Keratinocyte (primary cell): ENCODE results near the gene CHD3. TPM values are rescaled to one million over a fixed set of nuclear protein-coding genes. Genes with fewer than 3 reads are reported as not detected.

Experiments used
- DNase-seq: peaks from one replicate; pipeline ENCODE4 v3.0.0-alpha.2; 2011; ENCODE audit warnings: low read depth, missing footprints, low spot score
- FAIRE-seq: peaks from 2 replicates; lab custom pipeline; 2011; peaks lifted over from hg19 to GRCh38; lab: Jason Lieb, UNC
- H2AFZ ChIP-seq: 2 replicates; pipeline ENCODE4 v1.6.0; 2012; ENCODE audit warnings: low read length, control low read depth, inconsistent platforms; ENCODE audit not compliant: control insufficient read depth
- H3K27ac ChIP-seq: 2 replicates; pipeline ENCODE4 v1.5.1; 2011; ENCODE audit warnings: low read length; ENCODE audit not compliant: control insufficient read depth, insufficient read depth
- H3K27me3 ChIP-seq: 3 replicates; pipeline ENCODE4 v1.6.0; 2011; ENCODE audit warnings: low read length; ENCODE audit not compliant: control insufficient read depth, insufficient read depth; ENCODE audit errors: extremely low read depth
- H3K36me3 ChIP-seq, 2 experiments: 2 replicates in 1 of 2; 3 replicates in 1 of 2; pipeline ENCODE4 v1.5.1; 2011; ENCODE audit warnings: low read length in 2 of 2, mild to moderate bottlenecking in 1 of 2; ENCODE audit not compliant: control insufficient read depth in 2 of 2, insufficient read depth in 2 of 2; ENCODE audit errors: extremely low read depth in 1 of 2
- H3K4me1 ChIP-seq: 3 replicates; pipeline ENCODE4 v1.5.1; 2011; ENCODE audit warnings: low read length; ENCODE audit not compliant: control insufficient read depth, insufficient read depth; ENCODE audit errors: extremely low read depth
- H3K4me2 ChIP-seq: 3 replicates; pipeline ENCODE4 v1.6.0; 2011; ENCODE audit warnings: low read depth, low read length; ENCODE audit not compliant: control insufficient read depth, insufficient read depth; ENCODE audit errors: extremely low read depth
- H3K4me3 ChIP-seq, 3 experiments: fragments of 200-600 bp in 1 of 3; sonication (generic) in 1 of 3; 2 replicates in 2 of 3; 3 replicates in 1 of 3; pipeline ENCODE4 v1.5.1; 2011 to 2016; ENCODE audit warnings: low read length in 3 of 3, mild to moderate bottlenecking in 3 of 3, control low read depth in 2 of 3, inconsistent platforms in 1 of 3, low read depth in 1 of 3, mixed read lengths in 1 of 3, mixed run types in 1 of 3, moderate library complexity in 1 of 3; ENCODE audit not compliant: control insufficient read depth in 2 of 3, insufficient read depth in 2 of 3; ENCODE audit errors: extremely low read depth in 1 of 3
- H3K79me2 ChIP-seq: 2 replicates; pipeline ENCODE4 v1.6.0; 2012; ENCODE audit warnings: low read length; ENCODE audit not compliant: control insufficient read depth, insufficient read depth
- H3K9ac ChIP-seq: 3 replicates; pipeline ENCODE4 v1.6.0; 2011; ENCODE audit warnings: low read length; ENCODE audit not compliant: control insufficient read depth, insufficient read depth; ENCODE audit errors: extremely low read depth
- H3K9me1 ChIP-seq: 3 replicates; pipeline ENCODE4 v1.6.0; 2011; ENCODE audit warnings: low read length; ENCODE audit not compliant: control insufficient read depth, insufficient read depth; ENCODE audit errors: extremely low read depth
- H3K9me3 ChIP-seq: 2 replicates; pipeline ENCODE4 v1.5.1; 2012; ENCODE audit warnings: low read depth, low read length; ENCODE audit not compliant: control insufficient read depth
- H4K20me1 ChIP-seq: 3 replicates; pipeline ENCODE4 v1.6.0; 2011; ENCODE audit warnings: low read length; ENCODE audit not compliant: control insufficient read depth, insufficient read depth; ENCODE audit errors: extremely low read depth
- CTCF ChIP-seq, 3 experiments: IDR thresholded peaks in 1 of 3; conservative IDR thresholded peaks in 1 of 3; optimal IDR thresholded peaks in 1 of 3; 2 replicates in 2 of 3; 3 replicates in 1 of 3; pipeline versions ENCODE3 to v1.5.1; 2011; ENCODE audit warnings: low read length in 3 of 3, mild to moderate bottlenecking in 3 of 3, moderate library complexity in 2 of 3, control low read depth in 1 of 3, inconsistent platforms in 1 of 3; ENCODE audit not compliant: insufficient read depth in 2 of 3; ENCODE audit errors: extremely low read depth in 1 of 3
- EZH2 ChIP-seq: IDR thresholded peaks from one replicate; pipeline ENCODE4 v1.6.1; 2012; ENCODE audit warnings: inconsistent platforms, mild to moderate bottlenecking, low read length, moderate library complexity
- dilution Hi-C: fragments of 300-500 bp; cut with MboI; formaldehyde crosslinking; loops from one replicate; pipeline ENCODE4 v1.7.0; 2020; ENCODE audit warnings: low sequenced_read_pairs; ENCODE audit not compliant: extremely low pct_ligation_motif_present
- polyA plus RNA-seq, 5 experiments: library from polyadenylated mRNA; depleted of rRNA in 3 of 5; stranded (reverse) in 3 of 5; stranded (forward) in 1 of 5; unstranded in 1 of 5; fragments of >200 nt; gene quantifications; 1 replicate in 1 of 5; 2 replicates in 3 of 5; 3 replicates in 1 of 5; pipeline versions ENCODE4 v1.2.1 to v1.2.3, GENCODE V29; 2011 to 2012; ENCODE audit warnings: missing spikeins in 2 of 5, low read depth in 1 of 5, low replicate concordance in 1 of 5

CHD3 gene
- polyA plus RNA-seq, 1 donor (not counting 4 experiments of a cell fraction or from before 2014, with no cell fraction given): 30.1 TPM

- Histone ChIP-seq H3K4me2 (no peak overlapping the region), H3K4me1 (peaks cover 24% of the 10 kb centered on the region), H2AFZ (no peak overlapping the region), H3K9me1 (no peaks in the 10 kb centered on the region), H3K27me3 (no peaks in the 10 kb centered on the region), H4K20me1 (peaks cover 11% of the 10 kb centered on the region), H3K4me3 (no peak overlapping the region), H3K36me3 (peaks cover 36 to 43% of the 10 kb centered on the region in 2 experiments), H3K27ac (no peak overlapping the region), H3K9ac (no peak overlapping the region), H3K9me3 (no peaks in the 10 kb centered on the region), H3K79me2 (peaks cover 32% of the 10 kb centered on the region)
- FAIRE-seq (no peak), DNase-seq (no peak)
- dilution Hi-C loops: no loop called here
- no peak for TF ChIP-seq EZH2
- TF ChIP-seq CTCF (optimal IDR thresholded peaks at IDR 0.05 in 1 of 3, IDR thresholded peaks at IDR 0.05 in 1 of 3, conservative IDR thresholded peaks at IDR 0.05 in 1 of 3; ENCODE audit: extremely low read depth in 1 of 3, insufficient read depth in 2 of 3, low read length in 3 of 3): no peak
These were observed 40.4 kb upstream of the CHD3 start for GRCh38 chr17:7848131-7848579.

- dilution Hi-C loops: no loop called here
- H3K4me2 ChIP-seq: no peak overlapping the region
- H3K27me3 ChIP-seq: no peaks in the 10 kb centered on the region
- DNase-seq (no peak), FAIRE-seq (no peak)
- no peak overlapping the region for H3K9ac ChIP-seq
- no peak overlapping the region for H2AFZ ChIP-seq
- H3K36me3 ChIP-seq: peaks cover 37 to 44% of the 10 kb centered on the region in 2 experiments
- no peaks in the 10 kb centered on the region for H3K9me3 ChIP-seq
- peaks cover 32% of the 10 kb centered on the region for H3K79me2 ChIP-seq
- H4K20me1 ChIP-seq: peaks cover 11% of the 10 kb centered on the region
- H3K9me1 ChIP-seq: no peaks in the 10 kb centered on the region
- H3K4me3 ChIP-seq: no peak overlapping the region
- TF ChIP-seq EZH2 (no peak), CTCF (optimal IDR thresholded peaks at IDR 0.05 in 1 of 3, IDR thresholded peaks at IDR 0.05 in 1 of 3, conservative IDR thresholded peaks at IDR 0.05 in 1 of 3; ENCODE audit: extremely low read depth in 1 of 3, insufficient read depth in 2 of 3, low read length in 3 of 3) (no peak)
- peaks cover 22% of the 10 kb centered on the region for H3K4me1 ChIP-seq
- no peak overlapping the region for H3K27ac ChIP-seq
These were observed 39.9 kb upstream of the CHD3 start for GRCh38 chr17:7848739-7849129.
